T-helper 22 cell (primary cell): ENCODE data around the gene CAPN13.

Experiments used
- DNase-seq: peaks from one replicate; pipeline ENCODE4 v3.0.0-alpha.2; 2020; ENCODE audit warnings: low read depth

Gene CAPN13

DNA sequence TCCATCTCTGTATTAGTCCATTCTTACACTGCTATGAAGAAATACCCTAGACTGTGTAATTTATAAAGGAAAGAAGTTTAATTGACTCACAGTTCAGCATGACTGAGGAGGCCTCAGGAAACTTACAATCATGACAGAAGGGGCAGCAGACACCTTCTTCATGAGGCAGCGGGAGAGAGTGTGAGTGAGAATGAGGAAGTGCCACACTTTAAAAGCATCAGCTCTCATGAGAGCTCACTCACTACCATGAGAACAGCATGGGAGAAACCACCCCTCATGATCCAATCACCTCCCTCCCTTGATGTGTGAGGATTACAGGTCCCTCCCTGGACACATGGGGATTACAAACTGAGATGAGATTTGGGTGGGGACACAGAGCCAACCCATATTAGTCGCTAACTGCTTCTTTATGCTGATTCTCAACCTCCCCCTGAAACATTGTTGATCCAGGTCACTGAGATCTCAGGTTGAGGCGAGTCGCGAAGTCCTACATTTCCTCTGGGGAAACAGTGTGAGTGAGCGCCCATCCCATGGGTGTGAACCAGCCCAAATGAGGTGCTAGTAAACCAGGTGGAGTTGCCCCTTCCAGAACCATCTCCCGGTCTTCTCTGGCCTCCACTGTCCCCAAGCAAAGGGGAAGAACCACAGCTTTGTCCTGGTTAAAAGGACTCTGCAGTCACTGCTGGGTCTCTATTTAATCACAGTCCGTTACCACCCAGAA lies 123.8 kb downstream of the CAPN13 start:
- DNase-seq = no peak

DNA sequence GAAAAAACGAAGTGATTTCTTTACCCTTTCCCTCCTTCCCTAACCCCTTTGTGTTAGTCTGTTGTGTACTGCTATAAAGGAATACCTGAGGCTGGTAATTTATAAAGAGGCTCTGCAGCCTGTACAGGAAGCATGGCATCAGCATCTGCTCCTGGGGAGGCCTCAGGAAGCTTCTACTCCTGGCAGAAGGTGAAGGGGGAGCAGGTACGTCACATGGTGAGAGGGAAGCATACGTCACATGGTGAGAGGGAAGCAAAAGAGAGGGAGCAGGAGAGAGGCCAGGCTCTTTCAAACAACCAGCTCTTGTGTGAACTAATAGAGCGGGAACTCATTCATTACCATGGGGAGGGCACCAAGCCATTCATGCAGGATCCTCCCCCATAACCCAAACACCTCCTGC lies 126.2 kb downstream of the CAPN13 start:
- DNase-seq = no peak

GRCh38 chr2:30680121-30680520 lies 127.1 kb downstream of the CAPN13 start:
- DNase-seq = no peak

GRCh38 chr2:30679426-30680088 lies 127.7 kb downstream of the CAPN13 start:
- peak; percentile 7 for DNase-seq

GRCh38 chr2:30678410-30679137 lies 128.7 kb downstream of the CAPN13 start:
- no peak for DNase-seq

DNA sequence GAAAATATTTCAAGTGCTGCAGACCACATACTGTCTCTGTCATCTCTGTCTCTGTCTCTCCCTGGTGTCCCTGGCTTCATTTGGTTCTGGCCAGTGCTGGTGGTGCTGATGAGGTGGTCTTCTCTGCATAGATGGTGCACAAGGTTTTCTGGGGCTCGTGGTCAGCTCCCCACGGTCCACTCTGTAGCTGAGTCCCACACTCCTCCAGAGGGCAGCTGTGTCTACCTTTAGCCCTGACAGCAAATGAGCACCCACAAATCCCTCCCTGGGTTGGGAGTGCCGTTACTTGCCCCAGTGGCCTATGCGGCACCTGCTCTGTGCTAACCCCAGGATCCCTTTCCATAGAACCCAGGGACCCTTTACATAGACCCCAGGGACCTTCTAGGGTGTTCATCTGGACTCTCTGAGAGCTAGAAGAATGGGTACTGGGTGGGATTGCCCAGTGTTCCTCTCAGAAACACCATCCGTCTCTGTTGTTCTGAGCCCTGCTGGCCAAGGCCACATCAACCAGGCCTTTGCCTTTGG lies 129.3 kb downstream of the CAPN13 start:
- no peak for DNase-seq

DNA sequence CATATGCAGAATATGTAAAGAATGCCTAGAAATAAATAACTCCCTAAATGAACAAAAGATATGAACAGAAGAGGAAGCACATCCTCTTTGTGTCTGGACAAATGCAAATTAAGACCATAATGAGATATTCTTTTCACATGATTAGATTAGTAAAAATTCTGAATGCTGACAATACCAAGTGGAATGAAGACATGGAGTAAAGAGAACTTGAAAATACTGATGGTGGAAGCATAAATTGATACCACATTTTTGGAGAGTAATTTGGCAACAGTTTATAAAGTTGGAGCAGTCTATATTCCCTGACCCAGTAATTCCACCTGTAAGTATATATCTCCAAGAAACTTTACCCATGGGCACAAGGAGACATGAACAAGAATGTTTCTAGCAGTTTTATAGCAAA lies 130.0 kb downstream of the CAPN13 start:
- no peak for DNase-seq

- no peak for DNase-seq
These were observed 131.5 kb downstream of the CAPN13 start for GRCh38 chr2:30675758-30676157.

GRCh38 chr2:30673127-30673526 lies 134.1 kb downstream of the CAPN13 start:
- DNase-seq = no peak
